Endothelial cell of umbilical vein (primary cell): ENCODE data around the gene MYBBP1A. TPM values are rescaled to one million over a fixed set of nuclear protein-coding genes. Genes with fewer than 3 reads are reported as not detected.
A peak's percentile ranks its signal among the peaks of the same experiment; 100 is the strongest.

ENCODE experiments used
- BruUV-seq: library from RNA; stranded (reverse); fragments of 400-500 nt; replicated peaks from 2 replicates; lab custom pipeline; 2021; lab: Mats Ljungman, UMichigan
- CTCF ChIA-PET: fragments of 300-600, 350-600 bp; sonication (Branson Sonifier 250); formaldehyde crosslinking; loops from one replicate; lab custom pipeline; 2021; ENCODE audit warnings: antibody characterized with exemption, inconsistent platforms; lab: Charles Lee
- POLR2A ChIA-PET: fragments of 300-600, 350-600 bp; sonication (Branson Sonifier 250); formaldehyde crosslinking; loops from one replicate; lab custom pipeline; 2021; ENCODE audit warnings: antibody characterized with exemption, inconsistent platforms; lab: Charles Lee
- DNase-seq: peaks from one replicate; pipeline ENCODE4 v3.0.0-alpha.2; 2011; ENCODE audit warnings: low read depth, low spot score
- FAIRE-seq: peaks from 2 replicates; lab custom pipeline; 2011; peaks lifted over from hg19 to GRCh38; lab: Jason Lieb, UNC
- H2AFZ ChIP-seq: 2 replicates; pipeline ENCODE4 v1.6.0; 2012; ENCODE audit warnings: low read depth, low read length, control low read depth, inconsistent platforms
- H3K27ac ChIP-seq: 2 replicates; pipeline ENCODE4 v1.5.1; 2011; ENCODE audit warnings: low read depth, mild to moderate bottlenecking, control low read depth, low read length, moderate library complexity; ENCODE audit not compliant: insufficient read depth
- H3K27me3 ChIP-seq, 2 experiments: 2 replicates each; pipeline versions ENCODE4 v1.6.0 to v1.6.1; 2011; ENCODE audit warnings: low read length in 2 of 2, mixed read lengths in 1 of 2; ENCODE audit not compliant: control insufficient read depth in 2 of 2, insufficient read depth in 2 of 2
- H3K36me3 ChIP-seq, 2 experiments: 2 replicates in 1 of 2; 3 replicates in 1 of 2; pipeline ENCODE4 v1.5.1; 2011; ENCODE audit warnings: low read length in 2 of 2, mild to moderate bottlenecking in 1 of 2, moderate library complexity in 1 of 2; ENCODE audit not compliant: control insufficient read depth in 2 of 2, insufficient read depth in 2 of 2; ENCODE audit errors: extremely low read depth in 1 of 2
- H3K4me1 ChIP-seq: 3 replicates; pipeline ENCODE4 v1.5.1; 2011; ENCODE audit warnings: mild to moderate bottlenecking, low read length; ENCODE audit not compliant: control insufficient read depth, insufficient read depth; ENCODE audit errors: extremely low read depth
- H3K4me2 ChIP-seq: 2 replicates; pipeline ENCODE4 v1.6.1; 2011; ENCODE audit warnings: low read length, control low read depth, mixed read lengths; ENCODE audit not compliant: insufficient read depth
- H3K4me3 ChIP-seq, 3 experiments: fragments of 200-600 bp in 1 of 3; sonication (generic), shearing (Covaris generic) in 1 of 3; replicated peaks in 1 of 3; 2 replicates each; pipeline ENCODE4 v1.5.1; 2011 to 2016; ENCODE audit warnings: control low read depth in 3 of 3, low read length in 3 of 3, mild to moderate bottlenecking in 2 of 3, inconsistent platforms in 1 of 3, low read depth in 1 of 3, moderate library complexity in 1 of 3; ENCODE audit not compliant: insufficient read depth in 1 of 3
- H3K79me2 ChIP-seq: 2 replicates; pipeline ENCODE4 v1.6.0; 2012; ENCODE audit warnings: low read length, inconsistent platforms; ENCODE audit not compliant: control insufficient read depth, insufficient read depth
- H3K9ac ChIP-seq: replicated peaks from 2 replicates; pipeline ENCODE3; 2011; ENCODE audit warnings: low read length, control low read depth; ENCODE audit not compliant: insufficient read depth; ENCODE audit errors: extremely low read depth
- H3K9me1 ChIP-seq: replicated peaks from 3 replicates; pipeline ENCODE4 v1.6.0; 2011; ENCODE audit warnings: mild to moderate bottlenecking, low read length; ENCODE audit not compliant: control insufficient read depth, insufficient read depth; ENCODE audit errors: extremely low read depth
- H3K9me3 ChIP-seq: replicated peaks from 2 replicates; pipeline ENCODE4 v1.5.1; 2012; ENCODE audit warnings: low read length, inconsistent platforms; ENCODE audit not compliant: control insufficient read depth, insufficient read depth
- H4K20me1 ChIP-seq: replicated peaks from 2 replicates; pipeline ENCODE3; 2011; ENCODE audit warnings: mild to moderate bottlenecking, low read length; ENCODE audit not compliant: control insufficient read depth, insufficient read depth; ENCODE audit errors: extremely low read depth
- FOS ChIP-seq: IDR thresholded peaks from 2 replicates; pipeline ENCODE4 v1.6.1; 2011; ENCODE audit warnings: mild to moderate bottlenecking, low read length, moderate library complexity, borderline replicate concordance; ENCODE audit not compliant: insufficient read depth
- MYC ChIP-seq: IDR thresholded peaks from one replicate; pipeline ENCODE4 v1.6.1; 2011; ENCODE audit warnings: mild to moderate bottlenecking, low read depth, low read length
- POLR2A ChIP-seq: IDR thresholded peaks from 2 replicates; pipeline ENCODE4 v1.6.1; 2012; ENCODE audit warnings: low read depth, mild to moderate bottlenecking, control low read depth, low read length
- dilution Hi-C: fragments of 300-500 bp; cut with MboI; formaldehyde crosslinking; loops from one replicate; pipeline ENCODE4 v1.15.0; 2019; ENCODE audit warnings: low sequenced_read_pairs; ENCODE audit not compliant: extremely low pct_ligation_motif_present
- intact Hi-C: fragments of 100-400 bp; cut with micrococcal nuclease; formaldehyde crosslinking; loops from one replicate; pipeline ENCODE4 v1.10.0; 2022
- polyA plus RNA-seq, 4 experiments: library from polyadenylated mRNA; depleted of rRNA in 3 of 4; stranded (reverse) in 3 of 4; unstranded in 1 of 4; fragments of >200 nt; gene quantifications; 2 replicates each; pipeline versions ENCODE4 v1.2.1 to v1.2.3, GENCODE V29; 2011 to 2012; ENCODE audit warnings: missing spikeins in 1 of 4
- total RNA-seq: library from RNA; stranded (reverse); gene quantifications from 2 replicates; pipeline ENCODE4 v1.2.3, GENCODE V29; 2021
- TF ChIP-seq, protein P1 (sequence below), 2 donors: IDR thresholded peaks; 1 replicate in 1 of 2; 2 replicates in 1 of 2; pipeline ENCODE4 v1.5.1; 2011; ENCODE audit warnings: low read length in 2 of 2, mild to moderate bottlenecking in 2 of 2, moderate library complexity in 2 of 2, control low read depth in 1 of 2, inconsistent platforms in 1 of 2, low read depth in 1 of 2; ENCODE audit not compliant: insufficient read depth in 1 of 2; ENCODE audit errors: extremely low read depth in 1 of 2
- TF ChIP-seq, protein P2 (sequence below): IDR thresholded peaks from 2 replicates; pipeline ENCODE4 v1.6.1; 2011; ENCODE audit not compliant: insufficient read depth, insufficient read length

The MYBBP1A gene
- total and polyA plus RNA-seq, 2 donors (not counting 3 experiments of a cell fraction or from before 2014, with no cell fraction given): 26.8 to 79.2 TPM

DNA sequence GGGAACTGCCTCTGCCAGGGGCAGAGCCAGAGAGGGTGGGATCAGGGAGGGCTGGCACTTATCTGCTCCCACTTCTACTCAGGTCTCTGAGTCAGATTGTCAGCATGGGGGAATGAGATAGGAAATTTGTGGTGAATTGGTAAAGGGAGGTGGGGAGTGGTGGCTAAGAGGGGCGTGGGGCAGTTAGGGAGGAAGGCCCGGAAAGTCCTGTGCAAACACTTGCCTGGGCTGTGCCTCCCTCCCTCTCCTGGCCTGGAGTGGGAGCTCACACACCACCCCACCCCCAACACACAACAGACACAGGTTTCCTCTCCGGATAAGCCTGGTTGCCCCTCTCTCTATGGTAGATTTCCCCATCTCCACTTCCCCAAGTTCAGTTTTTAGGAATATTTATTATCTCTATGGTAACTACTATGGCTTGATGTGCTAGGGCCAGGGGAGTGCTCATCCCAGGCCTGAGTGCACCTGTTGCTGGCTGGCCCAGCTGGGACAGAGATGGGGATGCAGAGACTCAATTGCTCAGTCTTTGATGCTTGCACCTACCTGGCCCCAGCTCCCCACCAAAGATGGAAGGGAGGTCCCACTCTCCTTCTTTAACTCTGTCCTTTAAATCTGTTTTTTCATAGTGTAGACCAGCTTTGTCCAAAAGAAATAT, 53.8 kb downstream of the MYBBP1A start:
- ChIA-PET CTCF (interaction anchor here (0.8 to 3.9 kb wide), 5 partner anchors 9 to 81 kb away, joined by 3 to 31 read pairs (median 5); no protein-coding TSS in a partner anchor), POLR2A (no interaction called here)
- Histone ChIP-seq H3K4me1 (peaks cover 44% of the 10 kb centered on the region), H3K9me3 (no peaks in the 10 kb centered on the region), H3K36me3 (peaks cover 0 to 3% of the 10 kb centered on the region in 2 experiments), H3K27me3 (no peaks in the 10 kb centered on the region), H3K4me3 (peak overlapping the region in 1 of 3 experiments; percentile 84), H3K27ac (peak overlapping the region; percentile 49), H3K4me2 (peak overlapping the region; percentile 44), H4K20me1 (no peaks in the 10 kb centered on the region), H3K9me1 (no peaks in the 10 kb centered on the region), H3K79me2 (peaks cover 2% of the 10 kb centered on the region), H2AFZ (no peak overlapping the region), H3K9ac (peak overlapping the region; percentile 49)
- DNase-seq: peak; percentile 91
- intact Hi-C loops: loop anchor here (1.0 kb wide), 2 partner anchors 30 to 81 kb away; no protein-coding TSS in a partner anchor
- dilution Hi-C loops: no loop called here
- TF ChIP-seq FOS (no peak), MYC (no peak), POLR2A (no peak)
- TF ChIP-seq, protein P1, sequence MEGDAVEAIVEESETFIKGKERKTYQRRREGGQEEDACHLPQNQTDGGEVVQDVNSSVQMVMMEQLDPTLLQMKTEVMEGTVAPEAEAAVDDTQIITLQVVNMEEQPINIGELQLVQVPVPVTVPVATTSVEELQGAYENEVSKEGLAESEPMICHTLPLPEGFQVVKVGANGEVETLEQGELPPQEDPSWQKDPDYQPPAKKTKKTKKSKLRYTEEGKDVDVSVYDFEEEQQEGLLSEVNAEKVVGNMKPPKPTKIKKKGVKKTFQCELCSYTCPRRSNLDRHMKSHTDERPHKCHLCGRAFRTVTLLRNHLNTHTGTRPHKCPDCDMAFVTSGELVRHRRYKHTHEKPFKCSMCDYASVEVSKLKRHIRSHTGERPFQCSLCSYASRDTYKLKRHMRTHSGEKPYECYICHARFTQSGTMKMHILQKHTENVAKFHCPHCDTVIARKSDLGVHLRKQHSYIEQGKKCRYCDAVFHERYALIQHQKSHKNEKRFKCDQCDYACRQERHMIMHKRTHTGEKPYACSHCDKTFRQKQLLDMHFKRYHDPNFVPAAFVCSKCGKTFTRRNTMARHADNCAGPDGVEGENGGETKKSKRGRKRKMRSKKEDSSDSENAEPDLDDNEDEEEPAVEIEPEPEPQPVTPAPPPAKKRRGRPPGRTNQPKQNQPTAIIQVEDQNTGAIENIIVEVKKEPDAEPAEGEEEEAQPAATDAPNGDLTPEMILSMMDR (IDR thresholded peaks at IDR 0.05; ENCODE audit: extremely low read depth in 1 of 2, insufficient read depth in 1 of 2, low read depth in 1 of 2, low read length in 2 of 2): peak in 1 of 2 donors; percentile 36
- TF ChIP-seq, protein P2, sequence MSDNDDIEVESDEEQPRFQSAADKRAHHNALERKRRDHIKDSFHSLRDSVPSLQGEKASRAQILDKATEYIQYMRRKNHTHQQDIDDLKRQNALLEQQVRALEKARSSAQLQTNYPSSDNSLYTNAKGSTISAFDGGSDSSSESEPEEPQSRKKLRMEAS: no peak
- no TSS peak for BruUV-seq
- peak; percentile 86 for FAIRE-seq
